Measurements from ENCODE around the gene BCKDHA.
A peak's percentile ranks its signal among the peaks of the same experiment; 100 is the strongest.

Gene BCKDHA

GRCh38 chr19:41425174-41426115 lies 27.8 kb downstream of the BCKDHA start:
- Histone ChIP-seq H3K4me3 (replicated peaks; ENCODE audit: low read depth, low read length) (no peak overlapping the region), H3K27me3 (replicated peaks; ENCODE audit: control insufficient read depth, insufficient read depth, low read length) (no peaks in the 10 kb centered on the region), H3K36me3 (ENCODE audit: control insufficient read depth, insufficient read depth, low read length) (peaks cover 25% of the 10 kb centered on the region)
- TF ChIP-seq CTCF (IDR thresholded peaks at IDR 0.05; ENCODE audit: insufficient read depth, low read length, poor library complexity, severe bottlenecking): no peak
- no peak for DNase-seq (ENCODE audit: extremely low read depth, insufficient read length)

- Histone ChIP-seq H3K36me3 (ENCODE audit: control insufficient read depth, insufficient read depth, low read length) (peaks cover 20% of the 10 kb centered on the region), H3K4me3 (replicated peaks; ENCODE audit: low read depth, low read length) (no peak overlapping the region), H3K27me3 (replicated peaks; ENCODE audit: control insufficient read depth, insufficient read depth, low read length) (no peaks in the 10 kb centered on the region)
- no peak for DNase-seq (ENCODE audit: extremely low read depth, insufficient read length)
- no peak for TF ChIP-seq CTCF (IDR thresholded peaks at IDR 0.05; ENCODE audit: insufficient read depth, low read length, poor library complexity, severe bottlenecking)
Measured at GRCh38 chr19:41426116-41426841, 28.7 kb downstream of the BCKDHA start.

GRCh38 chr19:41426952-41427646 lies 29.5 kb downstream of the BCKDHA start, which contains the start of gene B3GNT8:
TSS of gene B3GNT8 (minus strand) at chr19:41427374. CDS start at chr19:41426778, 596 bp downstream.
- H3K27me3 ChIP-seq (replicated peaks; ENCODE audit: control insufficient read depth, insufficient read depth, low read length): no peaks in the 10 kb centered on the region
- peaks cover 24% of the 10 kb centered on the region for H3K36me3 ChIP-seq (ENCODE audit: control insufficient read depth, insufficient read depth, low read length)
- peak within 1 kb of the TSS; percentile 30 for H3K4me3 ChIP-seq (replicated peaks; ENCODE audit: low read depth, low read length)
- no peak for TF ChIP-seq CTCF (IDR thresholded peaks at IDR 0.05; ENCODE audit: insufficient read depth, low read length, poor library complexity, severe bottlenecking)
- DNase-seq (ENCODE audit: extremely low read depth, insufficient read length): peak; percentile 51

- Histone ChIP-seq H3K36me3 (ENCODE audit: control insufficient read depth, insufficient read depth, low read length) (peaks cover 26% of the 10 kb centered on the region), H3K4me3 (replicated peaks; ENCODE audit: low read depth, low read length) (peak overlapping the region; percentile 30), H3K27me3 (replicated peaks; ENCODE audit: control insufficient read depth, insufficient read depth, low read length) (no peaks in the 10 kb centered on the region)
- DNase-seq (ENCODE audit: extremely low read depth, insufficient read length): peak; percentile 40
- no peak for TF ChIP-seq CTCF (IDR thresholded peaks at IDR 0.05; ENCODE audit: insufficient read depth, low read length, poor library complexity, severe bottlenecking)
Measured at GRCh38 chr19:41427647-41428480, 30.2 kb downstream of the BCKDHA start.

GRCh38 chr19:41428481-41428859 lies 30.9 kb downstream of the BCKDHA start:
- Histone ChIP-seq H3K4me3 (replicated peaks; ENCODE audit: low read depth, low read length) (no peak overlapping the region), H3K36me3 (ENCODE audit: control insufficient read depth, insufficient read depth, low read length) (peaks cover 26% of the 10 kb centered on the region), H3K27me3 (replicated peaks; ENCODE audit: control insufficient read depth, insufficient read depth, low read length) (no peaks in the 10 kb centered on the region)
- no peak for DNase-seq (ENCODE audit: extremely low read depth, insufficient read length)
- TF ChIP-seq CTCF (IDR thresholded peaks at IDR 0.05; ENCODE audit: insufficient read depth, low read length, poor library complexity, severe bottlenecking): no peak
